ENCODE measurements around the gene TXNDC11.
A peak's percentile ranks its signal among the peaks of the same experiment; 100 is the strongest.

- TF ChIP-seq POLR2A (IDR thresholded peaks at IDR 0.05) (no peak), CTCF (IDR thresholded peaks at IDR 0.05) (peak in 1 of 3 donors; percentile 89)
Measured at GRCh38 chr16:11640987-11641817, 101.5 kb downstream of the TXNDC11 start.

Measured in lower leg skin (tissue), 3 donors.